ENCODE results near the gene ENG. TPM values are rescaled to one million over a fixed set of nuclear protein-coding genes. Genes with fewer than 3 reads are reported as not detected.

The ENG gene
- total and polyA plus RNA-seq, 2 of the 4 experiments (the other 2 are of a cell fraction), result 3.6 to 83.3 TPM

DNA sequence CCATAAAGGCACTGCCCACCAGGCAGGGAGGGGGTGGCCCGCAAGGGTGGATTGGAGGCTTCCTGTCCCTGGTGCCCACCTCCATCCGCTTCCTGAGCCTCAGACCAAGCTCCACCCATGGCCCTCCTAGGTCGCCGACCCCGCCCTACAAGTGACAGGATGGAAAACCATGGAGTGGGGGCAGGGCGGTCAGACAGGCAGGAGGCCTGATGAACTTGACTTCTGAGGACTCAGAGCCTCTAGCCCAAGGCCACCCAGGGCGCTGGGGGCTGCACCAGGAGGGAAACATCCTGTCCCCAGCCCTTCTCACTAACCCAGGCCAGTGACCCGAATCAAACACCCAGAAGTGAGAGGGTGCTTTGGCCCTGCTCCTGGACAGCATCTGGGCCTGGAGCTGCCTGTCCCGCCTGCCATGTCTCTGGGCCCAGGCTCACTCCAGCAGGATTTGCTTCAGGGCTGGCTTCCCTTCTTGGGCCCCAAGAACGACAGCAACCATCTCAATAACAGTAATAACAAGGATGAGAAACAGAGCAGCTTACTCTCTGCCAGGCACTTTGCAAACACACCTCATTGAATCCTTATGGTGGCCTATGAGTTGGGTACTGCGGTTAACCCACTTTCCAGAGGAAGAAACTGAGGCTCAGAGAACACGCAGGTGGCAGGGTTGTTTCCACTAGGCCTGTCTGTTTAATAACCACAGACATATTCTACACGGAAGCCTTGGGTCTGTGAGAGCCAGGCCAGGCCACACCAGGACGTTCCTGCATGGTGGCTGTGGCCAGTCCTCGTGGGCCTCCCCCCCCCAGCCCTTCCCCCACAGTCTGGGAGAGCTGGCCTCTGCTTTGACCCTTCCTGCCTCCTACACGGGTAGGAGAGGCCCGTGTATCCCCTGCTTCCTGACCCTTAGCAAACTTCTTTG, 49.4 kb upstream of the ENG start:
- H4K5ac ChIP-seq (ENCODE audit: low read depth, low read length), result peak overlapping the region; percentile 64
- no peak overlapping the region for H2AK9ac ChIP-seq (replicated peaks; ENCODE audit: low read depth, low read length, poor library complexity)
- H2BK20ac ChIP-seq (ENCODE audit: low read depth, low read length), result no peak overlapping the region
- no peak overlapping the region for H3K27ac ChIP-seq (ENCODE audit: insufficient read depth, low read length)
- CTCF ChIA-PET, result interaction anchor here (1.1 kb wide), 1 partner anchor 34 kb away, joined by 4 read pairs; no protein-coding TSS in a partner anchor
- no peak overlapping the region for H3K14ac ChIP-seq (replicated peaks; ENCODE audit: low read depth, low read length)
- peak overlapping the region; percentile 42; the same call in 1 of the 2 replicates for H3K18ac ChIP-seq (ENCODE audit: low read depth, low read length)
- intact Hi-C loops (cut with micrococcal nuclease) (no loop called here), in situ Hi-C loops (cut with MboI; ENCODE audit: low sequenced_read_pairs) (no loop called here), dilution Hi-C loops (cut with HindIII; ENCODE audit: low sequenced_read_pairs, unreplicated experiment) (no loop called here)
- no peak overlapping the region; the same call in 1 of the 2 replicates for H2BK120ac ChIP-seq (ENCODE audit: low read depth, low read length)
- ATAC-seq (ENCODE audit: low read depth), result no peak
- H3K27me3 ChIP-seq (ENCODE audit: control insufficient read depth, insufficient read depth, low read length), result no peaks in the 10 kb centered on the region
- no peaks in the 10 kb centered on the region for H3K9me3 ChIP-seq (ENCODE audit: control insufficient read depth, insufficient read depth, low read length)
- peaks cover 5% of the 10 kb centered on the region for H3K36me3 ChIP-seq (ENCODE audit: control insufficient read depth, insufficient read depth, low read length)
- peak overlapping the region; percentile 13; the same call in 1 of the 2 replicates for H4K91ac ChIP-seq (ENCODE audit: insufficient read depth, low read depth, low read length)
- BruUV-seq (replicated peaks), result no TSS peak
- peaks cover 23% of the 10 kb centered on the region for H3K4me1 ChIP-seq (ENCODE audit: control insufficient read depth, insufficient read depth, low read length)
- peak overlapping the region; percentile 16 for H2AFZ ChIP-seq (replicated peaks; ENCODE audit: low read length, poor library complexity)
- no peak overlapping the region for H2BK5ac ChIP-seq (ENCODE audit: low read depth, low read length, poor library complexity, severe bottlenecking)
- no peak overlapping the region for H3K4me3 ChIP-seq (ENCODE audit: insufficient read depth, low read depth, low read length)
- peak overlapping the region; percentile 0 to 6; a peak in 2 of 4 replicates for H4K8ac ChIP-seq (ENCODE audit: low read depth in 2 of 2, low read length in 2 of 2)
- H2AK5ac ChIP-seq (ENCODE audit: low read depth, low read length), result peak overlapping the region; percentile 29; the same call in 1 of the 2 replicates
- no peak overlapping the region for H3K23ac ChIP-seq (ENCODE audit: low read depth, low read length)
- no peak overlapping the region for H3K56ac ChIP-seq (ENCODE audit: extremely low read depth, insufficient read depth, low read length)
- H3K9me1 ChIP-seq (ENCODE audit: insufficient read depth, low read length), result peaks cover 12% of the 10 kb centered on the region
- H3K4me2 ChIP-seq (ENCODE audit: low read depth, low read length), result no peak overlapping the region
- H3K9ac ChIP-seq (ENCODE audit: low read depth, low read length), result no peak overlapping the region
- no peak for DNase-seq
- POLR2A ChIA-PET (ENCODE audit: unreplicated experiment), result no interaction called here
- 69% methylated on average over 2 of the region's 17 CpGs; no CpG with 5 or more reads in 1 of the 2 experiments for WGBS, 2 experiments (ENCODE audit: extremely low coverage in 2 of 2, insufficient read length in 1 of 2)
- H3K4ac ChIP-seq (ENCODE audit: low read depth, low read length), result peak overlapping the region; percentile 24; the same call in 1 of the 2 replicates
- no peaks in the 10 kb centered on the region for H4K20me1 ChIP-seq (ENCODE audit: insufficient read depth, low read length)
- peaks cover 6 to 10% of the 10 kb centered on the region in 2 experiments; a peak in 2 of 4 replicates for H3K79me1 ChIP-seq (ENCODE audit: low read depth in 1 of 2, low read length in 2 of 2)
- H2BK15ac ChIP-seq (ENCODE audit: low read depth, low read length), result no peak overlapping the region
- no peak for TF ChIP-seq FOS (IDR thresholded peaks at IDR 0.05; ENCODE audit: low read depth, low read length)
- no peak for TF ChIP-seq RAD21 (IDR thresholded peaks at IDR 0.05; ENCODE audit: low read length)
- TF ChIP-seq RFX5 (IDR thresholded peaks at IDR 0.05; ENCODE audit: low read depth, low read length), result no peak
- no peak for TF ChIP-seq SMC3 (IDR thresholded peaks at IDR 0.05; ENCODE audit: low read depth, low read length)
- TF ChIP-seq NFE2L2 (IDR thresholded peaks at IDR 0.05; ENCODE audit: low read depth, low read length), result no peak
- TF ChIP-seq CHD1 (IDR thresholded peaks at IDR 0.05; ENCODE audit: low read depth, low read length), result no peak
- TF ChIP-seq, protein P1, sequence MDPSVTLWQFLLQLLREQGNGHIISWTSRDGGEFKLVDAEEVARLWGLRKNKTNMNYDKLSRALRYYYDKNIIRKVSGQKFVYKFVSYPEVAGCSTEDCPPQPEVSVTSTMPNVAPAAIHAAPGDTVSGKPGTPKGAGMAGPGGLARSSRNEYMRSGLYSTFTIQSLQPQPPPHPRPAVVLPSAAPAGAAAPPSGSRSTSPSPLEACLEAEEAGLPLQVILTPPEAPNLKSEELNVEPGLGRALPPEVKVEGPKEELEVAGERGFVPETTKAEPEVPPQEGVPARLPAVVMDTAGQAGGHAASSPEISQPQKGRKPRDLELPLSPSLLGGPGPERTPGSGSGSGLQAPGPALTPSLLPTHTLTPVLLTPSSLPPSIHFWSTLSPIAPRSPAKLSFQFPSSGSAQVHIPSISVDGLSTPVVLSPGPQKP (IDR thresholded peaks at IDR 0.05; ENCODE audit: borderline replicate concordance, low read depth, low read length), result no peak
- no peak for TF ChIP-seq MXI1 (IDR thresholded peaks at IDR 0.05; ENCODE audit: borderline replicate concordance, low read depth, low read length)
- no peak for TF ChIP-seq USF2 (IDR thresholded peaks at IDR 0.05; ENCODE audit: low read depth, low read length)
- no peak for TF ChIP-seq BHLHE40 (IDR thresholded peaks at IDR 0.05; ENCODE audit: low read depth, low read length)
- no peak for TF ChIP-seq POLR2A (IDR thresholded peaks at IDR 0.05; ENCODE audit: low read depth, low read length)
- no peak for TF ChIP-seq MAFK (IDR thresholded peaks at IDR 0.05; ENCODE audit: low read depth, low read length)
- no peak for TF ChIP-seq MAZ (IDR thresholded peaks at IDR 0.05; ENCODE audit: borderline replicate concordance, low read depth, low read length)
- no peak for TF ChIP-seq CTCF (conservative IDR thresholded peaks at IDR 0.05; ENCODE audit: low read depth, low read length)
